Stimulated activated naive CD8-positive, alpha-beta T cell treated with anti-CD3 and anti-CD28 coated beads, Interleukin-15, amount 100 ng/mL, for 72 hours (primary cell): ENCODE data around the gene PRKN.
A peak's percentile ranks its signal among the peaks of the same experiment; 100 is the strongest.

Experiments
- ATAC-seq: fragments of 150-1000 bp; cut with Tn5 transposase; 2 replicates; pipeline ENCODE4 v1.10.0; 2021; ENCODE audit warnings: mild to moderate bottlenecking, moderate library complexity
- DNase-seq, 2 donors: peaks; one replicate each; pipeline ENCODE4 v3.0.0; 2021 to 2022
- H3K27ac Mint-ChIP-seq, 2 donors: one replicate each; pipeline ENCODE4 v1.8.0; 2022; ENCODE audit warnings: mild to moderate bottlenecking in 2 of 2, mixed read lengths in 2 of 2, moderate library complexity in 2 of 2
- H3K27me3 Mint-ChIP-seq: one replicate; pipeline ENCODE4 v1.8.0; 2022; ENCODE audit warnings: mixed read lengths
- H3K4me1 Mint-ChIP-seq: one replicate; pipeline ENCODE4 v1.8.0; 2022; ENCODE audit warnings: mild to moderate bottlenecking, mixed read lengths
- H3K4me3 Mint-ChIP-seq, 2 donors: one replicate each; pipeline ENCODE4 v1.8.0; 2022; ENCODE audit warnings: mild to moderate bottlenecking in 2 of 2, mixed read lengths in 2 of 2, moderate library complexity in 1 of 2
- H3K9me3 Mint-ChIP-seq, 2 donors: one replicate each; pipeline ENCODE4 v1.8.0; 2022; ENCODE audit warnings: mixed read lengths in 2 of 2

The PRKN gene

DNA sequence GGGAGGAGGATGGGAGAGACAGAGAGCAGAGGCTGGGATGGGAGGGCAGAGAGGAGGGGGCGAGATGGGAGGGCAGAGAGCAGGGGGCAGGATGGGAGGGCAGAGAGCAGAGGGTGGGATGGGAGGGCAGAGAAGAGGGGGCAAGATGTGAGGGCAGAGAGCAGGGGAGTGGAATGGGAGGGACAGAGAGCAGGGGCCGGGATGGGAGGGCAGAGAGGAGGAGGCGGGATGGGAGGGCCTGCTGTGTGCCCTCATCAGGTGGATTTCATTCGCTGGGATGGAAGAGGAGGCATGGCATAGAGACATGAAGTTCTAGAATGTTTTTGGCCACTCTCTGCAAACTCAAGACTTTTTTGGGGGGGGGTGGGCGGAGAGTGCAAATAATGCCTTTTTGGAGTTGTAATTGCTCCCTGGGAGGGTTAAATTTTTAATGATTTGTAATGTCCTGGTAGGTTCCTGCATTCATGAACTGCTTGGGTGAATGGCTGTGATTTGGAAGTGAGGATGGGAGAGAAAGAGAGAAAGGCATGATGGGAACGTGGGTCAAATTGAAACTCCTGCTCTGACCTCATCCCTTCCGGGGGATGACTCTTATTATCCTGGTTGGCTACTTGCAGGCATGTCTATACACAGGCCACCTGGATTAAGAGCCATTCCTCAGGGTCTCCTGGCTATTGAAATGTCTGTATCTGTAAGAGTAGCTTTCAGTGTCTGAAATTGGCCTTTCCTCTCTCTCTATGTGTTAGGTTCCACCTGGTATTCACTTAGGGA, 1291.3 kb downstream of the PRKN start:
- H3K4me1 Mint-ChIP-seq, result no peaks in the 10 kb centered on the region
- ATAC-seq, result peak; percentile 46

DNA sequence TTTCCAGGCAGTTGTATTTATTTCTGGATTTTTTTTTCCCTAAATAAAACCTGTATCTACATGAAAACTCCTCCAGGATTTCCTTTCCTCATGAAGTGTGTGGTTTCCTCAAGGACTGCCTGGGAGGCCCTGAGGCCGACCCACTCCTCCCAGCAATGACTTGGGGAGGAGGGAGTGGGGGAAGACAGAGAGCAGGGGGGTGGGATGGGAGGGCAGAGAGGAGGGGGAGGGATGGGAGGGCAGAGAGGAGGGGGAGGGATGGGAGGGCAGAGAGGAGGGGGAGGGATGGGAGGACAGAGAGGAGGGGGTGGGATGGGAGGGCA, 1291.9 kb downstream of the PRKN start:
- Mint-ChIP-seq H3K27me3 (no peaks in the 10 kb centered on the region), H3K27ac (no peak overlapping the region), H3K4me3 (no peak overlapping the region), H3K4me1 (no peaks in the 10 kb centered on the region), H3K9me3 (no peaks in the 10 kb centered on the region)
- DNase-seq (no peak), ATAC-seq (no peak)

More for the DNA sequence above, 1291.3 kb downstream of the PRKN start:
- Mint-ChIP-seq H3K9me3 (no peaks in the 10 kb centered on the region), H3K27ac (peak overlapping the region in 1 of 2 donors; percentile 71), H3K27me3 (no peaks in the 10 kb centered on the region), H3K4me3 (no peak overlapping the region)
- DNase-seq, result no peak

DNA sequence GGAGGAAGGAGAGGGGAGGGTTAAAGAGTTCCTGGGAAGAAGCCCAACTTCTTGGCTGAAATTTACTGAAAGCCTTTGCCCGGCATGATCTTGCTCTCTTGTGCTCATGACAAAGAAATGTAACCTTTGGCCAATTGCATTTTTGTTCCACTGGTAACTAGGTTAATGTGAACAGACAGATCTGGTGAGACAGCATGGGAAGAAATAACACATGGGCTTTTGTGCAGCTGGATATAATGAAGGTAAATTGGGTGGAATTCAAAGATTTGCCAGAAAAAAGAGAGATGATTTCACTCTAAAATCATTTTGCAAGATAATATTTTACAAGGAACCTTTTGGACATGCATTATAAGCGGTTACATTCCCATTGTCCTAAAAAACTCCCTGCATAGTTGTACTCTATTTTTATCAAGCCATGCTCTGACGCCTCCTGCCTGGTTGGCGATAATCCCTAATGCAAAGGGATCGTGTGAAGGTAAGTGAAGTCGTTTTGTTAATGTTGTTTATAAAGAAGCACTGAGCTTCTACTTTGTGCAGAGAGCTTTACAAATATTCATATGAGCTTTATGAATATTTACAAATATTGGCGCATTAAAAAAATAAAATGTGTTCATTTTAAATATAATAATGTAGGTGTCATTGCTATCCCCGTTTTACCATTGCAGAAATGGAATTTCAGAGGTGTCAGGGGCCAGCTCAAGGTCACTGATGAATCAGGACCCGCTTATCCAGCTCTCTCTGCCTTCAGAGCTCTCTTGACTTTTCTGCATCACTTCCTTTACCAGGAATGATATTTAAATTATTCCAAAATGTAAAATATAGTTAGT, 1292.4 kb downstream of the PRKN start:
- H3K4me3 Mint-ChIP-seq, result no peak overlapping the region
- ATAC-seq (no peak), DNase-seq (no peak)
- no peak overlapping the region for H3K27ac Mint-ChIP-seq
- H3K9me3 Mint-ChIP-seq, result no peaks in the 10 kb centered on the region
- H3K4me1 Mint-ChIP-seq, result no peaks in the 10 kb centered on the region
- no peaks in the 10 kb centered on the region for H3K27me3 Mint-ChIP-seq

DNA sequence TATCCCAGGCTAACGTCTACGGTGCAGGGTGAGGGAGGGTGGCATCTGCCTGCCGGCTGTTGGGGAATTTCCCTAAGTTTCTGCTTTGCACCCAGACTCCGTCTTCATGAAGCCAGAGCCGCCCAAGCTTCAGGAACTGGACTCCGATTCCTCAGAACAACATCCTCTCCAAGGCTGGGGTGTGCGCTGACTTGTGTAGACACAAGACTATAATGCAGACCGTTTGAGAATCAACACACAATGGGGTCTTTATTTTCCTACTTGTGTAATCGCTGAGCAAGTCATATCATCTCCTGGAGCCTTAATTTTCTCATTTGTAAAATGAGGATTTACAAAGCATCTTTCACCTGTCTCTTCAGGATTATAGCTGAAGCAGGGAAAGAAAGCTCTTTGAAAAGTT, 1293.2 kb downstream of the PRKN start:
- Mint-ChIP-seq H3K4me3 (no peak overlapping the region), H3K9me3 (peaks cover 0 to 3% of the 10 kb centered on the region in 2 donors), H3K27me3 (no peaks in the 10 kb centered on the region), H3K27ac (peak overlapping the region in 1 of 2 donors; percentile 13), H3K4me1 (no peaks in the 10 kb centered on the region)
- DNase-seq (no peak), ATAC-seq (no peak)

DNA sequence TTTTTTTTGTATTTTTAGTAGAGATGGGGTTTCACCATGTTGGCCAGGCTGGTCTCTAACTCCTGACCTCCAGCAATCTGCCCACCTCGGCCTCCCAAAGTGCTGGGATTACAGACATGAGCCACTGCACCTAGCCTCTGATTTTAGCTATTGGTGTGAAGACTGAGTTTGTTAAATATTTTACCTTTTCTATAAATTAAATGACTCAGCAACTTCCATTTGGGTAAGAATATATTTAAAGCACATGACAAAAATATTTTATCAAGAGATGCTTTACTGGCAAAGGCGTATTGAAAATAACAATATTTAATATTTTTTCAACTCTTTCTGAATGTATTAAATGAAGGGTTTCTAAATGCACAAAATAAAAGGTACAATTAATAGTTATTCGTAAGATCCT, 1295.0 kb downstream of the PRKN start:
- Mint-ChIP-seq H3K9me3 (peaks cover 0 to 8% of the 10 kb centered on the region in 2 donors), H3K4me1 (no peaks in the 10 kb centered on the region), H3K4me3 (no peak overlapping the region), H3K27ac (no peak overlapping the region), H3K27me3 (no peaks in the 10 kb centered on the region)
- ATAC-seq (no peak), DNase-seq (no peak)

DNA sequence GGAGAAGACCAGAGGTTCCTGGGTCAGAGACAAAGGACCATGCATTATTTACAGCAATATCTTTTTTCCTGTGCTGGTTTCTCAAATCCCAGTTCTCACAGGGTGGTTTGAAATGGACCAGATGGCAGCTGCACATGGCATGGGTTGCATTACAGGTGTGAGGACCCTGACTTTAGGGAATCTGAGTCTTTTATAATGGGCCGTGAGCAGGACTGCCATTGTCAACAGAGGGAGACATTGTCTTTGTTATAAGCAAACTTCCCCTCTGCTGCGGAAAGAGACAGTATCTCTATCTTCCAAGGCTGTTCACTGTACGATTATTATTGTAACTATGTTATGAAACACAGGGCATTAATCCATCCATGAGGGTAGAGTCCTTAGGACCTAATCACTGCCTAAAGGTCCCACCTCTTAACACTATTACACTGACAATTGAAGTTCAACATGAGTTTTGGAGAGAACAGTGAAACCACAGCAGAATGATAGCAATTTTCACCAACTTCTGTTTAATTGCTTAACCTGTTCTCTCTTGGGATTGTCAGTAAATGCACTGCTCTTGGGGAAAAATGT, 1297.6 kb downstream of the PRKN start:
- ATAC-seq, result no peak
- Mint-ChIP-seq H3K9me3 (peaks cover 0 to 8% of the 10 kb centered on the region in 2 donors), H3K4me1 (no peaks in the 10 kb centered on the region), H3K4me3 (no peak overlapping the region), H3K27ac (no peak overlapping the region), H3K27me3 (no peaks in the 10 kb centered on the region)
- DNase-seq, result no peak

DNA sequence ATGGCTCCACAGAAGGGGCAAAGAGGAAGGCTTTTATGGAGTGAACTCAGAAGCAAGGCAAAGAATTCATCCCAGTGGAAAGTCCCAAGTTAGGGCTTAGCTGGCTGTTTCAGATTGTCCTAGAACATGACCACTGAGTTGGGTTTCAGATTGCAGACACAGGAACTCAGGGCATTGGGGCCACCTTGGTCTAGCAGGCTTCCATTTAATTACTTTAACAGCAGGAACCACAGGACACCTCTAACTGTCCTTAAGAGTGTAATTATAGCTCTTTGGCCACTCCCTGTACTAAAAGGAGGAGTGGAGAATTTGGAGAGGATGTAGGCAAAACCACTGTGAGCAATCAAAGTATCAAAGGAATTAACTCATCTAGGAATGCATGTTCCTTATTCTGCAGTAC, 1303.1 kb downstream of the PRKN start:
- peaks cover 9% of the 10 kb centered on the region for H3K27me3 Mint-ChIP-seq
- no peak overlapping the region for H3K27ac Mint-ChIP-seq
- DNase-seq (no peak), ATAC-seq (no peak)
- no peaks in the 10 kb centered on the region for H3K4me1 Mint-ChIP-seq
- H3K9me3 Mint-ChIP-seq, result peaks cover 0 to 6% of the 10 kb centered on the region in 2 donors
- H3K4me3 Mint-ChIP-seq, result no peak overlapping the region

DNA sequence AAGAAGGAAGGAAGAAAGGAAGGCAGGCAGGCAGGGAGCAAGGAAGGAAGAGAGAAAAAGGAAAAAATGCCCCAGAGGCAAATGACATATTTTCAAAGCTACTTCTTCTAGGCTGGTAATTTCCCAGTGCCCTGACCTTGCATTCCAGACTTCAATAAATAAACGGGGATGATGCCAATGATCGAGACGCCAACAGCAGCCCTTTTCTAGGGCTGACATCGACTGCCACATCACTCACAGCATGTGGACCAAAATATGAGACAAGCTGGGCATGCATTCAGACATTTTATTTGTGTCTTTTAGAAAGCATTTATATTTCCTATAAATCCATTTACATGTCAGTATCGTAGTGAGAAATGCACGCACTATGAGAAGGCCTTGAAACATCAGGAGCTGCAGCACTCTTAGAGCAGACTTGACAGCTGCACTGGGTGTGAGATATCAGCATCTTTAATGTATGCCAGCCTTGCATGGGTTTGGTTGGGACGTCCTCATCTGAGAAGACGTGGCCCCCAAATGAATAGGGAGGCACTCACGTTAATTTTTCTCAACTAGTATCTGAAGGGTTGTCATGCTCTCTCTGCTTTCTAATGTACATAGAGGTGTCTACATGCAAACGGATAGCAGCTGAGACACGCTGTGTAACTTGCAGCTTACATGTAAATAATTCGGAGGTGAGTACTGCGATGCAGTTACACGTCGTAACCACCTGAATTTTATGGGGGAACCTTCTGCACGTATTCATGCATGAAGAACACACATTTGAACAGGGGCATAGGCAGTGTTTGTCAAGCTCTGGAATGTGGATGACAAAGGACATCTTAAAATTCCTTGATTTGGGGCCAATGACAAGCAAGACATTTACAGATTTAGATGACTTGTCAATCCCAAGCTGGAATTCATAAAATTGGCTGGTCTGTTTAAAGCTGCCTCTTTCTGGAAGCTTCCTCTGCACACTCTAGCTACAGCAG, 1304.6 kb downstream of the PRKN start:
- DNase-seq, result no peak
- H3K9me3 Mint-ChIP-seq, result no peaks in the 10 kb centered on the region
- no peaks in the 10 kb centered on the region for H3K4me1 Mint-ChIP-seq
- no peak overlapping the region for H3K4me3 Mint-ChIP-seq
- peaks cover 9% of the 10 kb centered on the region for H3K27me3 Mint-ChIP-seq
- H3K27ac Mint-ChIP-seq, result no peak overlapping the region
- no peak for ATAC-seq

DNA sequence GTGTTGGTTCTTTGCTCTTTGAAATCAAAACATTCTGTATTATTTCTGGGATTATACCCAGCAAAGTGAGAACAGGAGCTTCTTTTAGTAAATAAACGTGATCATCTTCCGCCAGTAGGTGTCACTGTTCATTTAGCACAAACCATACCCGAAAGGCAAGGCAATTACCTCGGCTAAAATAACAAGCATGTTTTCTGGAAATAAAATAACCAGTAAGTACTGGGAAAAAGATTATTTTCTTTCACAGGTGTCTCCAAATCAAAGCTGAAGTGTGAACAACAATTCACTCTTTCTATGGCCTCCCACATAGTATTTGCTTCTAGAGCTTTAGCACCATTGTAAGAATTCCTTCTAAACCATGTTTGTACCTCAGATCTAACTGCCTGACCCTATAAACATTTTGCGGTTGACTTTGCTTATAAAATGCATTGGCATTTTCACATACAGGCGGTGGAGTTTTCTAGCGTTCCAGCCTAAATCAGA, 1309.1 kb downstream of the PRKN start:
- Mint-ChIP-seq H3K9me3 (no peaks in the 10 kb centered on the region), H3K4me3 (no peak overlapping the region), H3K27me3 (peaks cover 22% of the 10 kb centered on the region), H3K4me1 (no peaks in the 10 kb centered on the region), H3K27ac (no peak overlapping the region)
- no peak for ATAC-seq
- DNase-seq, result peak in 1 of 2 donors; percentile 28

DNA sequence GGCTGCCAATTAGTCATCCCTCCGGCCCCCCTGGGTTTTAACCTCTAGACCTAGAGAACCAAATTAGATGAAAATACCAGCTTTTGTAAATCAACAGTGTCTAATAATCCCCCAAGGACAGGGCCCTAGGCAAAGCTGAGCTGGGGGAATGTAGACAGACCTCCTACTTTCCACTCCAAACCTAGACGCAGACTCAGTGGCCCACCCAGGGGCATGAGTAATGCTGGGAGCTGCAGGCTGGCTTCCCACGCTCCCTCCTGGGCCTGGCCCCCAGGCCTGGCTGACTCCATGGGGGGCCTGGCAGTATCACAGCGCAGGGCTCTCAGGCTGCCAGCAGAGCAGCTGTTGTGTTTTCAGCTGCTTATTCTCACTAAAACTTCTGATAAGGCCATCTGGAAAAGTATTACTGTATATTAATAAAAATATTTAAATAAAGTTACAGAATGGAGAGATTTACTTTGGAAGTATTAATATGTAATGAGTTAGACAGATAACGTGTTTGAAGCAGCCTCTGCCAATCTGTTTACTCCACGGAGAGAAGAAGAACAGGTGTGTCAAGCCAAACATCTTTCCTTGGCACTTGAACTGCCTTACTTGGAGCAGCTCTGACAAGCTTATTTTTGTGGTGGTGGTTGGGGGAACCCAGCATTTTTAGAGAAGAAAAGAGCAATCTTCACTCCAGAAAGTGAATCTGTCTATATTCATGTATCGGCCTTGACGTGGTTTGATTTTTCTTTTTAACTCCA, 1309.7 kb downstream of the PRKN start:
- ATAC-seq (no peak), DNase-seq (no peak)
- peaks cover 22% of the 10 kb centered on the region for H3K27me3 Mint-ChIP-seq
- no peaks in the 10 kb centered on the region for H3K9me3 Mint-ChIP-seq
- no peaks in the 10 kb centered on the region for H3K4me1 Mint-ChIP-seq
- no peak overlapping the region for H3K4me3 Mint-ChIP-seq
- H3K27ac Mint-ChIP-seq, result no peak overlapping the region

DNA sequence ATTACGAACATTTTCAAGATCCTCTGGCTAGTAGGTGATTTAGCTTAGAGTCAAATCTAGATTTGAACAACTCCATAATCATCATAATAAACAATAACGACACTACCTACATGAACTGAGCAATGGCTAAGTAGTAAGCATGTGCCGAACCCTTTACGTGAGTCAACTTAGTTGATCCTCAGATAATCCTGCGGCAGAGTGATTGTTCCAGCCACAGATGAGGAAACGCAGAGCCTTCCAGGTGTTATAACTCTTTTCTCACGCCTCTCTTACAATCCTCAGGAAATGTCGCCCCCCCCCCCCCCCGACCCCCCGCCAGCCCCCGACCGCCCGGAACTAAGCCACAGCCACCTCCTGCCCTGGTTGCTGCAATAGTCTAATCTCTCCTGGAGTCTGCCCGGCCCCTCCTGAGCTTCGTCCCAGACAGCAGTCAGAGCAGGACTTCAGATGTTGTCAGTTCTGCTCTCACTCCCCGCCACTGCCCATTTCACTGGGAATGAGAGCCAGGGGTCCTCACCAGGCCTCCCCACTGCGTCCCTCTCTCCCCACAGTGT, 1312.2 kb downstream of the PRKN start:
- ATAC-seq (no peak), DNase-seq (no peak)
- Mint-ChIP-seq H3K9me3 (no peaks in the 10 kb centered on the region), H3K4me3 (no peak overlapping the region), H3K27ac (no peak overlapping the region), H3K4me1 (no peaks in the 10 kb centered on the region), H3K27me3 (peaks cover 13% of the 10 kb centered on the region)

DNA sequence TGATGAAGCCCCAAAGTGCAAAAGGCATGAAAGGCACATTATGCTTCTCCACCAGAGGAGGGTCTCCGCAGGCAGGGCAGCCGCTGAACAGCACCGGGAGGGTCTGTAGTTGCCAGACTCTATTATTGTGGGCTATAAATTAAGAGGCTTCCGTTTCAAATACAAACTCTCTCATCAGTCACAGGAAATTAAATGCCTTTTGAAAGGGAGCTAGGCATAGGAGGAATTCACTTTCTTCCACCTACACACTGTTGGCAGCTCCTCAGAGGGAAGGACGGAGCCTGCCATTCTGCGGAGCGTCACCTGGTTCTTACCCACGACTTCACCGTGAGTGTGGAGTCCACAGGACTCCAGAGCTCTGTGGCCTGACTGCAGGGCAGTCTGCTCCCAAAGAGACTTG, 1312.9 kb downstream of the PRKN start:
- H3K4me3 Mint-ChIP-seq, result no peak overlapping the region
- H3K9me3 Mint-ChIP-seq, result no peaks in the 10 kb centered on the region
- DNase-seq, result no peak

DNA sequence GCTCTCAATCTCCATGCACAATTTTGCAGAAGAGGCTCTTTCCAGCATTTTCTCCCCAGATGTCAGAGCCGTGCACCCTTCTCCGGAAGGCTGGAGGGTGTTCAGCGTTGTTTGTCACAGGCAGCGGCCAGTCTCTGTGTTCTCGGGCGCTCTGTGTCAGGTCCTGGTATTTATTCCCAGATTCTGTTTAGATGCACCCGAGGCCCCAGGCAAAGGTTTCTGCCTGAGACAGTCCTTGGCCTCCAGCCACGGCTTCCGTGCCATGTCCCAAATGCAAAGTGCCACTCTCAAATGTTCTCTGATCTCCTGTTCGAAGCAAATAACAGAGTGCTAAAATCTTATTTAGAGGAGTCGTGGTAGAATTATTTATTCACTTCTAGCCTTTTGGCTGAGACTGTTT, 1313.4 kb downstream of the PRKN start:
- peak overlapping the region; percentile 15 to 16 for H3K27ac Mint-ChIP-seq
- H3K4me3 Mint-ChIP-seq, result no peak overlapping the region
- no peak for DNase-seq
- H3K4me1 Mint-ChIP-seq, result no peaks in the 10 kb centered on the region
- H3K9me3 Mint-ChIP-seq, result no peaks in the 10 kb centered on the region
- ATAC-seq, result no peak
- peaks cover 13% of the 10 kb centered on the region for H3K27me3 Mint-ChIP-seq

More for the DNA sequence above, 1312.9 kb downstream of the PRKN start:
- Mint-ChIP-seq H3K4me1 (no peaks in the 10 kb centered on the region), H3K27ac (no peak overlapping the region), H3K27me3 (peaks cover 13% of the 10 kb centered on the region)
- ATAC-seq, result no peak

DNA sequence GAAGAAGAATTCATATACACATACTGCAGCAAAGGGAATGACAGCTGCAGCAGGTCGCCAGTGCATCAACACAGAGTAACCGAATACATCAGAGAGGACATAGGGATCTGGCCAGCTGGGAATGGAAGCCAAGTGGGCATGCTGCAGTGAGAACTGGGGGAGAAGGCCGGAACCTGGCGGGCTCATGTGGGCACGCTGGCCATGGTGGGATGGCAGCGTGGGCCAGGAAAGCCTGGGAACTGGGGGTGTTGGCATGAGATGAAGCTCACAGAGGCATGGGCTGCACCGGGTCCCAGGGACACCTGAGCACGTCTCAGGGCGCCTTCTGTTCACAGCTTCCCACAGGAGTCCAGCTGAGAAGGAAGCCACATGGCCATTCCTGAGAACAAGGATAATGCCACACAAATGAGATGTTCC, 1314.2 kb downstream of the PRKN start:
- DNase-seq, result no peak
- no peak for ATAC-seq
- Mint-ChIP-seq H3K27ac (no peak overlapping the region), H3K4me1 (no peaks in the 10 kb centered on the region), H3K9me3 (no peaks in the 10 kb centered on the region), H3K4me3 (no peak overlapping the region), H3K27me3 (peaks cover 13% of the 10 kb centered on the region)
